ENCODE measurements around the gene SLC26A3. TPM values are rescaled to one million over a fixed set of nuclear protein-coding genes. Genes with fewer than 3 reads are reported as not detected.

Gene SLC26A3
- total RNA-seq: not detected in 2 replicates

DNA sequence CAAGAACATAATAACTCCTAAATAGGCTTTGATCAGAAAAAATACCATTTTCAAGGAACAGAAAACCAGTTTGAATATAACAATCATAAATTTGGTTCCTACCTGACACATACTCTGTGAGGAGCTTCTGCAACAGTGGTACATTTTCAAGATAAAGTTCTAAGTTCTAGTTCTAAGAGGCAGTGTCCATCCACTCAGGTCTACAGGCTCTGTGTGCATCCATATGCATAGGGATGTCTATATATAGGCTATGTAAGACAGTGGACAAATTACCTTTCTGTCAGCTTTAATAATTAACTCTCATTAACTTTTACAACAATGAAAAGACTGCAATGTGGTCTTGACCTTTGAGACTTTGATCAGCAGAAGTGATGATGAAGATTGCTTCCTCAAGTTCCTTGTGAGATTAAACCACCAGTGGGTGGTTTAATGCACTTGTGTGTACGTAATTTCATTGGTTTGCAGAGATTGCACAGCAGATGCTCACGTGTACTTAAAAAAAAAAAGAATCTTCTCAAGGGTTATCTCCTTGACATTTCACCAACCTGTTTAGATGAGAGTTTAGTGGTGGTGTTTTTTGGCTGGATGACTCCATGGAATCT lies at the start of gene SLC26A3:
Gene SLC26A3 (minus strand): TSS at position 215 of the 602 bp plus-strand sequence. CDS start 8,714 bp downstream, outside the sequence.

DNA sequence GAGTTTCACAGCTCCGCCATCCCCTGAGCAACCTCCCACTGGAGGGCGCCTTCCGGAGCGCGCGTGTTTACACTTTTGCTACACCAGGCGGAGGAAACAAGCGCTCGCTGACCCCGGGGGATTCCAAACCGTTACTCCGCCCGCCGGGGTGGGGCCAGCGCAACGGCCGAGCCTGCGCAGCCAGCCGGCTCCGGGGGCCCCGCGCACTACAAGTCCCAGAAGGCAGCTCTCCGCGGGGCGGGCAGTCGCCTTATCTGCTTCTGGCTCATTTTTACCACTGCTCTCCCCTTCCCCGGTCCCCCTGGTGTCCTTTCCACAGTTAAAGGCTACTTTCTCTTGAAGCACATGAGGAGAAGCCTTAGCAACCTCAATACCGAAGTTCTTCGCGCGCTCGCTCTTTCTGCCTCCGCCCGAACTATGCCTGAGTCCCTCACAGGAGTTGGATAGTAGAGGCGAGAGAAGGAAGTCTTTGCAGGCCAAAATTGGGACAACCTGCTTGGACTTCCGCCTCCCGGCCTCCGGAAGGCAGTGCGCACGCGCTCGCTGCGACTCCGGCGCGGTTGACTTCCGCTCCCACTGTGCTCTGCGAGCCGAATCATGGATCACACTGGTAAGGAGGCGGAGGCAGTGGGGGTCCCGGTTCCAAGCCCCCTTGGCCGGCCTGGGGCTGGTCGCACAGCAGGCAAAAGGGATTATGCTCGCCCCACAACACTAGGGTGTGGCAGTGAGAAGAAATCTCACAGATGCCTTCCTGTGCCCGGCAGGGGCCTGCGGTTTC lies 59.3 kb downstream of the SLC26A3 start, which contains the start of gene CBLL1:
Gene CBLL1 (plus strand): TSS at position 576 of the 778 bp plus-strand sequence. CDS start 22 bp downstream, at position 598.

Other genes with a start within 250 kb of the SLC26A3 start
- 17.7 and 22.6 TPM in 2 replicates for gene COG5, start 239.3 kb downstream of the SLC26A3 start, total RNA-seq
- 4.9 and 5.0 TPM in 2 replicates for gene DUS4L, start 239.3 kb downstream of the SLC26A3 start, total RNA-seq
- gene BCAP29, start 223.0 kb downstream of the SLC26A3 start, total RNA-seq: 28.8 and 35.2 TPM in 2 replicates
- gene SLC26A4, start 142.4 kb downstream of the SLC26A3 start, total RNA-seq: 0.12 and 0.17 TPM in 2 replicates
- 13.8 and 20.1 TPM in 2 replicates for gene CBLL1, start 59.1 kb downstream of the SLC26A3 start, total RNA-seq
- gene DLD, start 88.0 kb upstream of the SLC26A3 start, total RNA-seq: 30.8 and 49.5 TPM in 2 replicates
- gene LAMB1, start 199.9 kb upstream of the SLC26A3 start, total RNA-seq: 454 and 662 TPM in 2 replicates